Sigmoid colon (tissue), 4 donors: ENCODE results near the gene OR2A12.

Experiments
- CTCF ChIP-seq, 4 experiments: fragments of 450-650 bp in 3 of 4; fragments of 200-600 bp in 1 of 4; IDR thresholded peaks; one replicate each; pipeline ENCODE4 v1.5.1; 2016 to 2019; ENCODE audit warnings: antibody characterized with exemption in 4 of 4, mild to moderate bottlenecking in 3 of 4, moderate library complexity in 2 of 4
- EP300 ChIP-seq, 4 donors: sonication (generic); formaldehyde crosslinking; IDR thresholded peaks; one replicate each; pipeline ENCODE4 v1.6.1; 2017; ENCODE audit warnings: antibody characterized with exemption in 4 of 4
- POLR2A ChIP-seq, 2 donors: fragments of 450-650 bp; IDR thresholded peaks; one replicate each; pipeline ENCODE4 v1.6.1; 2016; ENCODE audit warnings: antibody characterized with exemption in 2 of 2, mild to moderate bottlenecking in 2 of 2, moderate library complexity in 2 of 2

GRCh38 chr7:144118341-144118740, 32.3 kb downstream of the OR2A12 start:
- no peak for TF ChIP-seq CTCF (IDR thresholded peaks at IDR 0.05)
- TF ChIP-seq POLR2A (IDR thresholded peaks at IDR 0.05): no peak
- no peak for TF ChIP-seq EP300 (IDR thresholded peaks at IDR 0.05)
